Femur (tissue), 1 donor: ENCODE data around the gene ABCB11.
"Not testable (repeated sequence)": the region's sequence is repeated elsewhere in the genome, so short reads cannot be mapped to it uniquely, and the experiment has no call there.

Source experiments
- DNase-seq: peaks from one replicate; pipeline ENCODE4 v3.0.0-alpha.2; 2017

ABCB11 gene

DNA sequence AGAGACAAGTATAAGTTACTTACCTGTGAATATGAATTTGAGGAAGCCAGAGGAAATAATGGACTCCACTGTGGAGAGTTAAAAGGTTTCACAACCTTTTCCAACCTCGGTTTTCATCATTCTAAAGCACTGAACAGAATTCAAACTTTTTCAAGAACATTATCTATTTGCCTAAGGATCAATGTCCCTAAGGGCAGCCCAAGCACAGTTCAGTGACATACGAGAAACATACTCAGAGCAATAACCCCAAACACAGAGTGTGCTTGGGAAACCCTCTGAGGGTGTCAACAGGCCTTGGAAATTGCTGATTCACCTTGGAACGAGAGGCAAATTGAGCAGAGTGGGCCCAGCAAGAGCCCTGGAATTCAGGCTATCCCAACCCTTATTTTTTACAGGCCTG is at the start of gene ABCB11:
Gene ABCB11 (minus strand): TSS at position 123 of the 400 bp plus-strand sequence. CDS start 13,199 bp downstream, outside the sequence.
- no peak for DNase-seq

- no peak for DNase-seq
These were observed 49.3 kb upstream of the ABCB11 start for GRCh38 chr2:169080250-169081069.

DNA sequence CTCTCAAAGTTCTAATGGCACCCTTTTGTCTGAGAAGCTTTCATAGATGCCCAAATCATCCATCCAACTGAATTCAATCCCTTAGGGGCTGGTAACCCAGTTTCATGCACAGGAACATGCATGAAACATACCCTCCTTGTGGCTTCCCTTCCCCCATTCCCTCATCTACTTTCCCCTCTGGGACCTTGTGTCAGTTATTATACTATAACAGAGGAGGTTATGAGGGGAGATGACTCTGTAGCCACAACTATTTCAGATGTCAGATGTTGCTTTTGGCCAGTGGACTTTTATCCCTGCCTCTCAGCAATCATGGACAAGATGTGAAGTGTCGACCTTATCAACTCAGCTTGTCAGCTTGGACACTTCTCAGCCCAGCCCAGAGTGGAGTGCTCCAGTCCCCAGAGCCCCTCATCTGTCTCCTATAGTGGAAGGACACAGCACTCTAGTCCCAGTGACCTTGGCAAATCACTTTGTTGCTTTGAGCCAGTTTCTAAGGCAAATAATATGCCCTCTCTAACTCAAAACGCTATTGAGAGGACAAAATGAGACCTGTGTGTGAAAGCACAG is 46.6 kb upstream of the ABCB11 start:
- no peak for DNase-seq

DNA sequence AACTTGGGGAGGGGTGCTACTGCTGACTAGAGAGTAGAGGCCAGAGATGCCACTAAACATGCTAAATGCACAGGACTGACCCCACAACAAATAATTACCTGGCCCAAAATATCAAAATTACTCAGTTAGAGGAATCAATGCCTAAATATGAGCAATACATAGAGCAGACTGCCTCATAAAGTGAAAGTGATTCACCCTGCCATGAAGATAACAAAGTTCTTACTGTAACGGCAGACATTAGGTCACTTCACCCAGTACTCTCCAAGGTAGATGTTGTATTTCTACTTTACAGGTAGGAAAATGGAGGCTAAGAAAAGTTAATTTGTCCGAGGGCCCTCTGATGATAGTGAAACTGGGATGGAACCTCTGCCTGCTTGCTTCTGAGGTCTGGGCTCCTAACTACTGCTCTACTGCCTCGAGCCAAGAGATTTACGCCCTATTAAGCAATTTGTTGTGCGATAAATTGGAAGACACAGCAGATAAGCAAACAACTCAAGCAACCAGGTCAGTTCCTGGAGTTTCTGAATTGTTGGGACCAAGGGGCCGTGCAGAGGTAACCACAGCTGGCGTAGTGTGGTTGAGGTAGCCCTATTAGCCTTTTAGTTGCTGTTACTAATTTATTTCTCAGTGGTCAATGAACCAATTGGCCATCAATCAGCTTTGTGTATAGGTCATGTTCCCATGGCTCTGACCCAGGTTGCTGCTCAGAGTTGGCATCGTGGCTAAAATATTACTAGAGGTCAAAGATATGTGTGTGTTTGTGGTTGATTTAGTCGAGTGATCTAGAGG is 43.0 kb upstream of the ABCB11 start:
- DNase-seq: no peak

- no peak for DNase-seq
These were observed 42.3 kb upstream of the ABCB11 start for GRCh38 chr2:169073211-169073962.

GRCh38 chr2:169072163-169072925 is 41.2 kb upstream of the ABCB11 start:
- DNase-seq: no peak

DNA sequence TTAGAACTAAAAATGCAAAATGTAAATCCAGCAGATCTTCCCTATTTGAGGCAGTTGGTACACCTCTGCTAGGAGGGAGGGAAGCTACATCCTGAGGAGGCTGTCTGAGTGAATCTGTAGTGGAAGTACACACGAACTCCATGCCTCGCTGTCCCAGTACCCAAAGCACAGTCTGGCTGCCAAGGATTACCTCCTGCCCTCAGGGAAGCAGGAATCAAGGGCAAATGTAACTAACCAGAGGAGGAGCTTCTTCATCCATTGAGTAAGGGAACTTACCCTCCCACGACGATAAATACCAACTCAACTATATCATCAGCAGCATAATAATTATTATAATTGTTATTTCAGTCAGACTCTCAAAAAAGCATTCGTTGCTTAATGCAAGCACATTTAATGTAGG is 40.3 kb upstream of the ABCB11 start:
- no peak for DNase-seq

DNA sequence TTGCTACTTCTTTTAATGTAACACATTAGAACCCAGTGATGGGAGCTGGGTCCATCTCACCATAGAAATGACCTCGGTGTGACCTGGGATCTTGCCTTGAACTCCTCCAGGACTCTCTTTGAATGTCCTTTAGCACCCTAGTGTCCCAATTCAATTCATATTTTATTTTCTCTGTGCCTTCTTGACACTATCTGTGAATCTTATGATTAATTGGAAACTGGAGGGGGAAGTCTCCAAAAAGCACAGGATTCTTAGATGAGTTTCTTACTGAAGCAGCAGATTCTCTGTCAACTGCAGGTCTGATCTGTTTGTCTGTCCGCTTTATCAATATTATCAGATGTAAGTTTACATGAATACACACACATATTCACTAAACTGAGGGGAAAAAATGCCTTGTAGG is 38.7 kb upstream of the ABCB11 start:
- no peak for DNase-seq

GRCh38 chr2:169069341-169069740 is 38.2 kb upstream of the ABCB11 start, which contains the start of gene DHRS9:
DHRS9 (plus strand) TSS chr2:169069563; CDS start chr2:169081582, 12,019 bp downstream.
- DNase-seq: no peak

DNA sequence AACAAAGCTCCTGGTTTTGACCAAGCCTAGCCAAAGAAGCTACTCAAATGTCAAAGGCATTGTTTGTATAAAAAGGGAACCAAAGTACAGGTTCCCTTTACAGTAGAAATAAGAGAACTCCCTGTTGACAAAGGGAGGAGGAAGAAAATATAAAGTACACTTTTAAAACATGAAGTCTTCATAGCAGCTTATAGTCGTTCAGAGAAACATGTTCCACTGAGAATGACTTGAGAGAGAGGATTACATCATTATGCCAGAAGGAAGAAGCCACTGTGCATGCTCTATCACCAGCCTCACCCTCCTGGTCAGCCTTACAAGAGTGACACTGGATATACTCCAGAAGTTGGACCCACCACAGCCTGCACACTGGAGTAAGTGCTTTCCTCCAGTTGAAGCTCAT is 35.8 kb upstream of the ABCB11 start:
- no peak for DNase-seq

DNA sequence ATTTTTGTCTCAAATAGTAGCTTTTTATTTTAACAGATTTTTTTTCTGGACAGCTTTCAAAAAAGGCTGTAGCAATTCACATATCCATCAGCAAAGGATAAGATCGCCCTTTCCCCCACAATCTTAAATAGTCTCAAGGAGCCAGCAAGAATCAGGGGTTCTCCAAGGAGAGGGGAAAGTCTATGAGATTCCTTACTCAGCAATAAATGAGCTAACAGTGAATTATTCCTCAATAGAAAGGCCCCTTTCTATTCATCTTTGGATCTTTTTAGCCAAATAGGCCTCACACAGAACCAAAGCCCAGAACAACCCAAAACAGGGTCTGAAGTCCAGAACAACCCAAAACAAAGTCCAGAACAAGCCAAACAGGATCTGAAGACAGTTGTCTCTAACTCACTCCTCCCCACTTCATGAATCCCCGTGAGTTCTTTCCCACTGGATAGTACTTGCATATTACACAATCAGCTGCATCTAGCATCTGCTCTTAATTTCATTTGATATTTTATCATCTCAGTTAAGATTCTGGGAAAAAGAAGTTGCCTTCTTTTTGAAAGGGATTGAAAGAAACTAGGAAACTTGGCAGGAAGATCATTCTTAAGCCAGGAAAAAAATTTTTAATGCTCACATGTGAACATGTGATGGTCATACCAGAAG is 34.9 kb upstream of the ABCB11 start:
- DNase-seq: no peak

DNA sequence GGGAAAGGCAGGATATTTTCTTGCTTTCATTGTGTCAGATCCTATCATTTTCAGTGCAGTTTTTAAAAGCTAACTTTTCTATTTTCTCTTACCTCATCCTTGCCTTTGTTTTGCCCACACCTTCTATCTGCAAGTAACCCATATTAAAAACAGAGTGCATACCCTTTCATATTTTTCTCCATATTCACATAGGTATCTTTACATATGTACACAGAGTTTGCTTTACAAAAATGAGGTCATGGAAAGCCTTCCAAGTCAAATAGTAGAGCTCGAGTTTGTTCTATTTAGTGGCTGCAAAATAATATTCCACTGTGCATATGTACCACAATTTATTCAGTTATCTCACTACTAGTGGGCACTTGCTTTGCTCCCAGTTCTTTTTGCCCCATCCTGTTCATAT is 34.3 kb upstream of the ABCB11 start:
- no peak for DNase-seq

GRCh38 chr2:169064199-169064598 is 33.1 kb upstream of the ABCB11 start:
- DNase-seq: not testable (repeated sequence)

GRCh38 chr2:169054575-169054974 is 23.5 kb upstream of the ABCB11 start:
- DNase-seq: not testable (repeated sequence)

DNA sequence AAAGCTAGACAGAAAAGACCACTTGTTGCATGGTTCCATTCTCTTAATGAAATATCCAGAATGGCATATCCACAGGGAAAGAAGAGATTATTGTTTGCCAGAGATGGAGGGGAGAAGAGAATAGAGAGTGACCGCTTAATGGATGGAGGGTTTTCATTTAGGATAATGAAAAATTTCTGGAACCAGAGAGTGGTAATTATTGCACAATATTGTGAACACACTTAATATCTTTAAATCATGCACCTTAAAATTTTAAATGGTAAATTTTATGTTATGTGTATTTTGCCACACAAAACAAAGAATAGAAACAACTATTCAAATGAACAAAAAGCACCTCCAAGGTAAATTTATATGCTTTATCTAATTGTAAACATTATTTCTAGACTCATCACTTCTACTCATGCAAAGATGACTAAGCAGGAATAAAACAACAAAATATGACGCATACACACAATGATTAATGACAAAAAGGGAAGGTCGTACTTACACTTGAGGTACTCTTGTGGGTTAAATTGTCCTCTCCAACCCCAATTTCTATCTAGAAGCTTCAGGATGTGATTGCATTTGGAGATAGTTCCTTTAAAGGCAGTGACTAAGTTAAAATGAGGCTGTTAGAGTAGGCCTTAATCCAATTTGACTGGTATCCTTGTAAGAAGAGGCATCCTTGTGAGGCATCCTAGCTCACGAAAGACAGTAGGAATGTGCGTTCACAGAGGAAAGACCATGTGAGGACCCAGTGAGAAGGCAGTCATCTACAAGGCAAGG is 19.5 kb upstream of the ABCB11 start:
- no peak for DNase-seq

- no peak for DNase-seq
These were observed 18.0 kb upstream of the ABCB11 start for GRCh38 chr2:169049142-169049541.

GRCh38 chr2:169047256-169048250 is 16.4 kb upstream of the ABCB11 start:
- no peak for DNase-seq

DNA sequence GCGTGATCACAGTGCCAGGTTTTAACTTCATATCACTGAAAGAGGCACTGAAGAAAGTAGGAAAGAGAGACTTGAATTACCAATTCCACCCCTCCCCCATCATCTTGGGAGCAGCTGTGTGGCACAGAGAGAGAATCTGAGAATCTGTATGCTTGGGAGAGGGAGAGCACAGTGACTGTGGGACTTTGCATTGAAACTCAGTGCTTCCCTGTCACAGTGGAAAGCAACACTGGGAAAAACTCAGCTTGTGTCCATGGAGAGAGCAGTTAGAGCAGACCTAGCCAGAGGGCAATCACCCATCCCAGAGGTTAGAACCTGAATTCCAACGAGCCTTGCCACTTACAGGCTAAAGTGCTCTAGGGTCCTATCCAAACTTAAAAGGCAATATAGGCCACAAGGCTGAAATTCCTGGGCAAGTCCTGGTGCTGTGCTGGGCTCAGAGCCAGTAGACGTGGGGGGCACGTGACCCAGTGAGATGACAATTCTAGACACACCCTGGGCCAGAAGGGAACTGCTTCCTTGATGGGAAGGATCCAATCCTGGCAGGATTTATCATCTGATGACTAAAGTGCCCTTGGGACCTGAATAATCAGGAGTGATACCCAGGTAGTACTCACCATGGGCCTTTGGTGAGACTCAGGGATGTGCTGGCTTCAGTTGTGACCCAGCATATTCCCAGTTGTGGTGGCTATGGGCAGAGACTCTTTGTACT is 15.5 kb upstream of the ABCB11 start:
- DNase-seq: no peak

GRCh38 chr2:169042856-169043255 is 11.7 kb upstream of the ABCB11 start:
- no peak for DNase-seq
